ENCODE measurements around the gene FSTL4. TPM values are rescaled to one million over a fixed set of nuclear protein-coding genes. Genes with fewer than 3 reads are reported as not detected.
"Not testable (repeated sequence)": the region's sequence is repeated elsewhere in the genome, so short reads cannot be mapped to it uniquely, and the experiment has no call there.

FSTL4 gene
- total RNA-seq, 2 donors from 2014 or later: 0.26 to 1.3 TPM

DNA sequence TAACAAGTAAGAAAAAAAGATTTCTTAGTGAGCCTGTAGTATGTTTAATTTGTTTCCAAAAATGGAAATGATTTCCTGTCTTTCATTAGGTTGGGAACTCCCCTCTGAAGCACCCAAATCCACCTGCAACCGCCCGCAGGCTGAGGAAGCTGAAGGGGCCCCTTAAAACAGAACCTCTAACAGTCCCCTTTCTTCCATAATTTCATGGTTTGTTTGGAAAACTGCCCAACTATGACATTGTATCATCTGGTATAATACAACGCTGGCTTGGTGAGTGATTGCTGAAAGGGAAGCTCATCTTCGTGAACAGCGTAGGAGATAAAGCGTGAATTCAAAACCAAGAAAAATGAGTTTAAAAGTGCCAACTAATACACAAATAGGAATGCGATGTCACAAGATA, 215.5 kb downstream of the FSTL4 start:
- H3K9me3 ChIP-seq: no peaks in the 10 kb centered on the region
- intact Hi-C loops (cut with DNase I): no loop called here
- TF ChIP-seq POLR2A (IDR thresholded peaks at IDR 0.05): no peak
- TF ChIP-seq, protein P1, sequence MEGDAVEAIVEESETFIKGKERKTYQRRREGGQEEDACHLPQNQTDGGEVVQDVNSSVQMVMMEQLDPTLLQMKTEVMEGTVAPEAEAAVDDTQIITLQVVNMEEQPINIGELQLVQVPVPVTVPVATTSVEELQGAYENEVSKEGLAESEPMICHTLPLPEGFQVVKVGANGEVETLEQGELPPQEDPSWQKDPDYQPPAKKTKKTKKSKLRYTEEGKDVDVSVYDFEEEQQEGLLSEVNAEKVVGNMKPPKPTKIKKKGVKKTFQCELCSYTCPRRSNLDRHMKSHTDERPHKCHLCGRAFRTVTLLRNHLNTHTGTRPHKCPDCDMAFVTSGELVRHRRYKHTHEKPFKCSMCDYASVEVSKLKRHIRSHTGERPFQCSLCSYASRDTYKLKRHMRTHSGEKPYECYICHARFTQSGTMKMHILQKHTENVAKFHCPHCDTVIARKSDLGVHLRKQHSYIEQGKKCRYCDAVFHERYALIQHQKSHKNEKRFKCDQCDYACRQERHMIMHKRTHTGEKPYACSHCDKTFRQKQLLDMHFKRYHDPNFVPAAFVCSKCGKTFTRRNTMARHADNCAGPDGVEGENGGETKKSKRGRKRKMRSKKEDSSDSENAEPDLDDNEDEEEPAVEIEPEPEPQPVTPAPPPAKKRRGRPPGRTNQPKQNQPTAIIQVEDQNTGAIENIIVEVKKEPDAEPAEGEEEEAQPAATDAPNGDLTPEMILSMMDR (IDR thresholded peaks at IDR 0.05): no peak
- 63 to 76% methylated on average over 7 of the region's 7 CpGs for WGBS, 2 donors
- no peak overlapping the region for H3K27ac ChIP-seq
- no peaks in the 10 kb centered on the region for H3K36me3 ChIP-seq (replicated peaks in 1 of 2; ENCODE audit: insufficient read depth in 1 of 2, low read depth in 2 of 2)
- H3K27me3 ChIP-seq: no peaks in the 10 kb centered on the region
- no peak overlapping the region for H3K4me3 ChIP-seq
- DNase-seq (no peak), ATAC-seq (no peak)
- no peaks in the 10 kb centered on the region for H3K4me1 ChIP-seq

DNA sequence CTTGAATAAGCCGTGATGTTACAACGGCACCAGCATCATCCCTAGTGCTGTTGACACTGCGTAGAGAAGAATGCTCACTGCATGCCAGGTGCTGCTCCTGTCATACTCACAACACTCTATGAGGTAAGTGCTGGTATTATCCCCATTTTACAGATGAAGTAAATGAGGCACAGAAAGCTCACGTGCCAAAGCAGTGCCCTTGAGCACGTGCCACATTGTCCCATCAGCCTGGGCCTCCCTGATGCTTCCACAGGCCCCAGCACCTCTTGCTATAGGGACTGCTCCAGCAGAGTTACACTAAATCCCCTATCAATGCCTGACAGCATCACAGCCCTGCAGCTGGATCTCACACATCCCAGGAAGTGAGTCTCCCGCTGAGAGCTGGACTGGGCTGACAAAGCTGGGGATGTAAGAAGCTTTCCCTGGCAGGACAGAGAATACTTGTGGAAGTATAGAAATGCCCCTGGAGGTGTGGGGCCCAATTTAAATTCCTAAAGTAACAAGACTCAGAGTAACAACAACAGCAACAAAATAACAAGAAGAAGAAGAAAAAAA, 216.1 kb downstream of the FSTL4 start:
- no peak for ATAC-seq
- Histone ChIP-seq H3K4me1 (no peaks in the 10 kb centered on the region), H3K9me3 (no peaks in the 10 kb centered on the region), H3K36me3 (replicated peaks in 1 of 2; ENCODE audit: insufficient read depth in 1 of 2, low read depth in 2 of 2) (no peaks in the 10 kb centered on the region), H3K4me3 (no peak overlapping the region), H3K27ac (no peak overlapping the region), H3K27me3 (no peaks in the 10 kb centered on the region)
- DNase-seq: no peak
- intact Hi-C loops (cut with DNase I): no loop called here
- TF ChIP-seq, protein P1 (IDR thresholded peaks at IDR 0.05): no peak
- WGBS, 2 donors: 71 to 74% methylated on average over 6 of the region's 6 CpGs

DNA sequence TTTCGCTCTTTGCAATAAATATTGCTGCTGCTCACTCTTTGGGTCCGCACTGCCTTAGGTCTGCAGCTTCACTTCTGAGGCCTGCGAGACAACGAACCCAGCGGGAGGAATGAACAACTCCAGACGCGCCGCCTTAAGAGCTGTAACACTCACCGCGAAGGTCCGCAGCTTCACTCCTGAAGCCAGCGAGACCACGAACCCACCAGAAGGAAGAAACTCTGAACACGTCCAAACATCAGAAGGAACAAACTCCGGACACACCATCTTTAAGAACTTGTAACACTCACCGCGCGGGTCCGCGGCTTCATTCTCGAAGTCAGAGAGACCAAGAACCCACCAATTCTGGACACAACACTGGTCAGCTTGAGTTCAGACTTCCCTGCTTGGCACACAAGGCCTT, 217.1 kb downstream of the FSTL4 start:
- ATAC-seq; H3K4me3 ChIP-seq; H3K9me3 ChIP-seq; H3K27me3 ChIP-seq; DNase-seq; H3K4me1 ChIP-seq; H3K27ac ChIP-seq; H3K36me3 ChIP-seq (replicated peaks in 1 of 2; ENCODE audit: insufficient read depth in 1 of 2, low read depth in 2 of 2); intact Hi-C loops (cut with DNase I): not testable (repeated sequence)
- WGBS, 2 donors: 95 to 96% methylated on average over 21 of the region's 21 CpGs

DNA sequence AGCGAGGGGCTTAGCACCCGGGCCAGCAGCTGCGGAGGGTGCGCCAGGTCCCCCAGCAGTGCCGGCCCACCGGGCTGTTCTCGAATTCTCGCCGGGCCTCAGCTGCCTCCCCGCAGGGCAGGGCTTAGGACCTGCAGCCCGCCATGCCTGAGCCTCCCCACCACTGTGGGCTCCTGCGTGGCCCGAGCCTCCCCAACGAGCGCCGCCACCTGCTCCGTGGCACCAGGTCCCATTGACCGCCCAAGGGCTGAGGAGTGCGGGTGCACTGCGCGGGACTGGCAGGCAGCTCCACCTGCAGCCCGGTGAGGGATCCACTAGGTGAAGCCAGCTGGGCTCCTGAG, 217.9 kb downstream of the FSTL4 start:
- H3K27me3 ChIP-seq; H3K4me1 ChIP-seq; ATAC-seq; H3K36me3 ChIP-seq (replicated peaks in 1 of 2; ENCODE audit: insufficient read depth in 1 of 2, low read depth in 2 of 2); H3K4me3 ChIP-seq; H3K27ac ChIP-seq; DNase-seq; H3K9me3 ChIP-seq; intact Hi-C loops (cut with DNase I): not testable (repeated sequence)
- WGBS, 2 donors: 87% methylated on average over 19 of the region's 22 CpGs; no CpG with 5 or more reads in 1 of the 2 donors

DNA sequence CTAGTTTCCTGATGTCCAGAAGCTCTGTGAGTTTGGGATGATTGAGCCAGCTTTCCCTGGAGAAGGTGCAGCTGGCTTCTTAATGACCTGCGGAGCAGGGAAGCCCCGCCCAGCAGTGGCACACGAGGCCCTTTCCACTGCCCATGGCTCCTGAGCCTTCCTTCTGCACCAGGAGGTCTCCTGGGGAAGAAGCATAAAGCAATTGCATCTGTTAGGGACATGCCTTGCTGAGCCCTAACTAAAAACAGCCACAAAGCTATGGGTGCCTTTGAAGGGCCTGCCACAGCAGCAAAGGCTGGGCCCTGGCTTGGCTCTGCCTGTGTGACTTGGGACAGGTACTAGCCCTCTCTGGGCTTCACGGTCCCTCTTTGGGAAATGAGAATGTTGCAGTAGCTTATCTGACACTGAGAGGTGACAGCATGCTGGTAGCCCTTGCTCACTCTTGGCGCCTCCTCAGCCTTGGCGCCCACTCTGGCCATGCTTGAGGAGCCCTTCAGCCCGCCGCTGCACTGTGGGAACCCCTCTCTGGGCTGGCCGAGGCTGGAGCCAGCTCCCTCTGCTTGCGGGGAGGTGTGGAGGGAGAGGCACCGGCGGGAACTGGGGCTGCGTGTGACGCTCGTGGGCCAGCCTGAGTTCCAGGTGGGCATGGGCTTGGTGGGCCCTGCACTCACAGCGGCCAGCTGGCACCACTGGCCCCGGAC, 218.4 kb downstream of the FSTL4 start:
- Histone ChIP-seq H3K4me1 (no peaks in the 10 kb centered on the region), H3K4me3 (no peak overlapping the region), H3K36me3 (replicated peaks in 1 of 2; ENCODE audit: insufficient read depth in 1 of 2, low read depth in 2 of 2) (no peaks in the 10 kb centered on the region), H3K27me3 (no peaks in the 10 kb centered on the region), H3K27ac (no peak overlapping the region), H3K9me3 (no peaks in the 10 kb centered on the region)
- WGBS, 2 donors: 95 to 98% methylated on average over 10 to 15 of the region's 17 CpGs
- DNase-seq (no peak), ATAC-seq (no peak)
- intact Hi-C loops (cut with DNase I): no loop called here
- TF ChIP-seq, protein P1 (IDR thresholded peaks at IDR 0.05): no peak
- TF ChIP-seq POLR2A (IDR thresholded peaks at IDR 0.05): no peak

DNA sequence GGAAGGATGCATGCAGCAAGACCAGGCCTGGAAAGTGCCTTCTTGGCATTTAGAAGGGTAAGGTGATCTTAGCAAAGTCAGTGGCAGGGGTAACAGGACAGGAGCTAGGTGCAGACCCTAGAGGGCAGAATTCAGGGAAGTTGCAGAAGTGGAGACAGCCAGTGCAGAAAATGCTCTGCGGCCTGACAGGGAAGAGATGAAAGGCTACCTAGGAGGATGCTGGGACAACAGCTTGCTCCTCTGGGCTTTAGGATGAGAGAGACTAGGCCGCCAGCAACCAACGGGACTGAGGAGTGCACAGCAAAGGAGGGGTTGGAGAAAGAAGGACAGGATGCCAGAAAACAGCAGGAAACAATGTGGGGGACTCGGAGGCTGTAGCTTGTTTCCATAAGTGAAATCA, 219.9 kb downstream of the FSTL4 start:
- H3K27ac ChIP-seq: no peak overlapping the region
- H3K4me1 ChIP-seq: no peaks in the 10 kb centered on the region
- no peaks in the 10 kb centered on the region for H3K27me3 ChIP-seq
- DNase-seq: peak in 1 of 4 donors; percentile 2
- H3K36me3 ChIP-seq (replicated peaks in 1 of 2; ENCODE audit: insufficient read depth in 1 of 2, low read depth in 2 of 2): no peaks in the 10 kb centered on the region
- WGBS, 2 donors: 66 to 80% methylated on average over 4 of the region's 4 CpGs
- intact Hi-C loops (cut with DNase I): no loop called here
- TF ChIP-seq POLR2A (IDR thresholded peaks at IDR 0.05): no peak
- TF ChIP-seq, protein P1 (IDR thresholded peaks at IDR 0.05): no peak
- no peak overlapping the region for H3K4me3 ChIP-seq
- no peak for ATAC-seq
- no peaks in the 10 kb centered on the region for H3K9me3 ChIP-seq

Measured in body of pancreas (tissue), 4 donors.